CD4-positive, alpha-beta T cell (primary cell): ENCODE measurements around the gene PDGFD. TPM values are rescaled to one million over a fixed set of nuclear protein-coding genes. Genes with fewer than 3 reads are reported as not detected.
A peak's percentile ranks its signal among the peaks of the same experiment; 100 is the strongest.

Experiments used
- ATAC-seq: fragments of 200-7000 bp; cut with Tn5 transposase; one replicate; pipeline ENCODE4 v1.10.0; 2022; ENCODE audit warnings: mild to moderate bottlenecking; ENCODE audit not compliant: poor library complexity
- CTCF ChIA-PET: fragments of 350-600 bp; sonication (Branson Sonifier 250); formaldehyde crosslinking; loops from one replicate; lab custom pipeline; 2021; ENCODE audit warnings: antibody characterized with exemption, inconsistent platforms; lab: Charles Lee
- POLR2A ChIA-PET: fragments of 350-600 bp; sonication (Branson Sonifier 250); formaldehyde crosslinking; loops from one replicate; lab custom pipeline; 2021; ENCODE audit warnings: antibody characterized with exemption, inconsistent platforms; lab: Charles Lee
- DNase-seq, 14 experiments: peaks; one replicate each; pipeline ENCODE4 v3.0.0-alpha.2; 2013 to 2020; ENCODE audit warnings: mixed read lengths in 2 of 14
- H3K27ac ChIP-seq, 2 donors: one replicate each; pipeline versions ENCODE4 v1.5.1 to v1.7.0; 2013; ENCODE audit warnings: low read length in 2 of 2, low read depth in 1 of 2, mild to moderate bottlenecking in 1 of 2
- H3K27me3 ChIP-seq, 2 experiments: 1 replicate in 1 of 2; 2 replicates in 1 of 2; pipeline versions ENCODE4 v1.6.1 to v1.7.0; 2013; ENCODE audit warnings: low read length in 2 of 2, control low read depth in 1 of 2, mild to moderate bottlenecking in 1 of 2, moderate library complexity in 1 of 2; ENCODE audit not compliant: insufficient read depth in 2 of 2, control insufficient read depth in 1 of 2
- H3K36me3 ChIP-seq: one replicate; pipeline ENCODE4 v1.6.1; 2013; ENCODE audit warnings: low read length, control low read depth; ENCODE audit not compliant: insufficient read depth
- H3K4me1 ChIP-seq: one replicate; pipeline ENCODE4 v1.6.1; 2013; ENCODE audit warnings: low read length, control low read depth; ENCODE audit not compliant: insufficient read depth
- H3K4me3 ChIP-seq: one replicate; pipeline ENCODE4 v1.5.1; 2013; ENCODE audit warnings: mild to moderate bottlenecking, low read length, moderate library complexity
- H3K9me3 ChIP-seq, 2 experiments: 1 replicate in 1 of 2; 2 replicates in 1 of 2; pipeline versions ENCODE4 v1.6.1 to v1.7.0; 2013; ENCODE audit warnings: low read length in 2 of 2, mild to moderate bottlenecking in 2 of 2, control low read depth in 1 of 2, moderate library complexity in 1 of 2; ENCODE audit not compliant: control insufficient read depth in 1 of 2, insufficient read depth in 1 of 2
- H3K27ac Mint-ChIP-seq: one replicate; pipeline ENCODE4 v1.8.0; 2020; ENCODE audit warnings: mixed read lengths
- H3K27me3 Mint-ChIP-seq: one replicate; pipeline ENCODE4 v1.8.0; 2021; ENCODE audit warnings: mixed read lengths
- H3K36me3 Mint-ChIP-seq: one replicate; pipeline ENCODE4 v1.8.0; 2021; ENCODE audit warnings: low read depth, mixed read lengths
- H3K4me1 Mint-ChIP-seq: one replicate; pipeline ENCODE4 v1.8.0; 2021; ENCODE audit warnings: low read depth, mixed read lengths
- H3K4me3 Mint-ChIP-seq: one replicate; pipeline ENCODE4 v1.8.0; 2020; ENCODE audit warnings: mild to moderate bottlenecking, mixed read lengths
- H3K9me3 Mint-ChIP-seq: one replicate; pipeline ENCODE4 v1.8.0; 2020; ENCODE audit warnings: mixed read lengths
- CTCF ChIP-seq: fragments of 200-600 bp; IDR thresholded peaks from one replicate; pipeline ENCODE4 v1.8.0; 2022; ENCODE audit warnings: antibody characterized with exemption, mild to moderate bottlenecking
- intact Hi-C, 2 experiments: fragments of 100-400 bp; cut with DNase I in 1 of 2; cut with micrococcal nuclease in 1 of 2; formaldehyde crosslinking; loops; one replicate each; pipeline versions ENCODE4 v1.15.1 to v1.9.0; 2023 to 2025; cut with DNase I, micrococcal nuclease
- polyA plus RNA-seq, 2 donors: library from polyadenylated mRNA; unstranded; fragments of 120-200 nt; gene quantifications; one replicate each; pipeline ENCODE4 v1.2.1, GENCODE V29; 2013
- total RNA-seq, 174 experiments: library from RNA in 2 of 174; stranded (reverse) in 2 of 174; gene quantifications; one replicate each; pipeline ENCODE4 v1.2.3 and lab custom pipeline; 2021 to 2026

PDGFD gene
- total RNA-seq (not detected), total RNA-seq (lab: John Stamatoyannopoulos, UW) (0 to 4.9 (median 0.19) reads per million in 172 experiments)
- 0.48 TPM for polyA plus RNA-seq (2013, experiment 1 of 2)
- polyA plus RNA-seq (2013, experiment 2 of 2), result 0.88 TPM

GRCh38 chr11:104164028-104164520 is at the start of gene PDGFD:
PDGFD (minus strand) TSS chr11:104164147.
- CTCF ChIA-PET, result no interaction called here
- intact Hi-C loops, result no loop called here
- Histone ChIP-seq H3K27me3 (peaks cover 4 to 7% of the 10 kb centered on the region in 2 experiments), H3K4me3 (peak within 1 kb of the TSS; percentile 7), H3K27ac (no peak within 1 kb of the TSS), H3K4me1 (peaks cover 6% of the 10 kb centered on the region), H3K9me3 (no peaks in the 10 kb centered on the region), H3K36me3 (no peaks in the 10 kb centered on the region)
- Mint-ChIP-seq H3K9me3 (no peaks in the 10 kb centered on the region), H3K4me3 (no peak within 1 kb of the TSS), H3K36me3 (no peaks in the 10 kb centered on the region), H3K27me3 (peaks cover 54% of the 10 kb centered on the region), H3K4me1 (no peaks in the 10 kb centered on the region), H3K27ac (no peak within 1 kb of the TSS)
- ATAC-seq, result no peak
- DNase-seq, result peak in 5 of 14 experiments; percentile 2 to 59 (median 36)
- POLR2A ChIA-PET, result no interaction called here
- no peak for TF ChIP-seq CTCF

GRCh38 chr11:104206936-104207335 is 43.0 kb upstream of the PDGFD start:
- intact Hi-C loops, result no loop called here
- ATAC-seq, result no peak
- no peaks in the 10 kb centered on the region for H3K36me3 Mint-ChIP-seq
- H3K4me3 Mint-ChIP-seq, result no peak overlapping the region
- Histone ChIP-seq H3K27ac (no peak overlapping the region), H3K27me3 (no peaks in the 10 kb centered on the region), H3K36me3 (no peaks in the 10 kb centered on the region), H3K4me3 (no peak overlapping the region), H3K9me3 (no peaks in the 10 kb centered on the region), H3K4me1 (no peaks in the 10 kb centered on the region)
- no peaks in the 10 kb centered on the region for H3K27me3 Mint-ChIP-seq
- ChIA-PET POLR2A (no interaction called here), CTCF (no interaction called here)
- peaks cover 3% of the 10 kb centered on the region for H3K9me3 Mint-ChIP-seq
- no peak for TF ChIP-seq CTCF
- H3K4me1 Mint-ChIP-seq, result no peaks in the 10 kb centered on the region
- no peak overlapping the region for H3K27ac Mint-ChIP-seq
- no peak for DNase-seq

GRCh38 chr11:104205838-104206237 is 41.9 kb upstream of the PDGFD start:
- no peak for ATAC-seq
- Mint-ChIP-seq H3K27ac (no peak overlapping the region), H3K4me3 (no peak overlapping the region), H3K27me3 (no peaks in the 10 kb centered on the region), H3K9me3 (peaks cover 3% of the 10 kb centered on the region), H3K4me1 (no peaks in the 10 kb centered on the region), H3K36me3 (no peaks in the 10 kb centered on the region)
- no peak overlapping the region for H3K4me3 ChIP-seq
- no peaks in the 10 kb centered on the region for H3K27me3 ChIP-seq
- ChIA-PET POLR2A (no interaction called here), CTCF (no interaction called here)
- no peaks in the 10 kb centered on the region for H3K9me3 ChIP-seq
- intact Hi-C loops, result no loop called here
- TF ChIP-seq CTCF, result no peak
- no peaks in the 10 kb centered on the region for H3K4me1 ChIP-seq
- H3K27ac ChIP-seq, result no peak overlapping the region
- DNase-seq, result no peak
- no peaks in the 10 kb centered on the region for H3K36me3 ChIP-seq
